K562 (cell line): ENCODE results near the gene MPIG6B. TPM values are rescaled to one million over a fixed set of nuclear protein-coding genes. Genes with fewer than 3 reads are reported as not detected.

ENCODE experiments used
- CREB3L1 ChIP-seq: fragments of 450-650 bp; IDR thresholded peaks from 2 replicates; pipeline ENCODE4 v1.6.1; 2014; ENCODE audit warnings: low read depth, mild to moderate bottlenecking, moderate library complexity, borderline replicate concordance
- DLX4 ChIP-seq: fragments of 250-450 bp; sonication (Bioruptor Pico); IDR thresholded peaks from 2 replicates; pipeline ENCODE4 v1.6.1; 2021; ENCODE audit warnings: mild to moderate bottlenecking
- E2F1 ChIP-seq: sonication (generic); formaldehyde crosslinking; IDR thresholded peaks from 2 replicates; pipeline ENCODE4 v1.8.1; 2023; ENCODE audit warnings: mild to moderate bottlenecking, missing genetic modification reagents, moderate library complexity
- E2F4 ChIP-seq: sonication (generic); formaldehyde crosslinking; IDR thresholded peaks from 2 replicates; pipeline ENCODE4 v1.8.0; 2022; ENCODE audit warnings: mild to moderate bottlenecking, low read depth, missing genetic modification reagents
- FOXP4 ChIP-seq: sonication (generic); formaldehyde crosslinking; IDR thresholded peaks from 2 replicates; pipeline ENCODE4 v1.8.0; 2022; ENCODE audit warnings: mild to moderate bottlenecking, missing genetic modification reagents, borderline replicate concordance
- GABPA ChIP-seq: fragments of 200-800 bp; sonication (Bioruptor generic); conservative IDR thresholded peaks from 2 replicates; pipeline ENCODE4 v1.6.1; 2016; ENCODE audit warnings: low read depth, missing genetic modification characterization, missing compliant biosample characterization
- HDAC1 ChIP-seq, 2 experiments: fragments of 450-650 bp; IDR thresholded peaks; 2 replicates each; pipeline ENCODE4 v1.6.1; 2016 to 2017; ENCODE audit warnings: inconsistent platforms in 1 of 2, mild to moderate bottlenecking in 1 of 2, moderate library complexity in 1 of 2
- MEF2D ChIP-seq: conservative IDR thresholded peaks from 2 replicates; pipeline ENCODE4 v1.6.1; 2016; ENCODE audit warnings: low read depth, missing genetic modification characterization, missing compliant biosample characterization
- MLLT1 ChIP-seq, 2 experiments: fragments of 450-650 bp; IDR thresholded peaks; 2 replicates each; pipeline ENCODE4 v1.6.1; 2016
- NCOA1 ChIP-seq: fragments of 450-650 bp; IDR thresholded peaks from 2 replicates; pipeline ENCODE4 v1.6.1; 2016; ENCODE audit warnings: low read depth
- PHF21A ChIP-seq: fragments of 450-650 bp; IDR thresholded peaks from 2 replicates; pipeline ENCODE4 v1.6.1; 2017; ENCODE audit warnings: low read depth, borderline replicate concordance
- TEAD2 ChIP-seq: fragments of 450-650 bp; IDR thresholded peaks from 2 replicates; pipeline ENCODE4 v1.6.1; 2016; ENCODE audit warnings: missing genetic modification characterization, control low read depth, missing compliant biosample characterization
- ZBTB7A ChIP-seq: IDR thresholded peaks from 2 replicates; pipeline ENCODE4 v1.6.1; 2011; ENCODE audit warnings: low read depth, mild to moderate bottlenecking, low read length, moderate library complexity, borderline replicate concordance; ENCODE audit not compliant: control insufficient read depth
- ZBTB9 ChIP-seq: fragments of 450-650 bp; formaldehyde crosslinking; IDR thresholded peaks from 2 replicates; pipeline ENCODE4 v1.4.0; 2020; ENCODE audit warnings: mild to moderate bottlenecking, moderate library complexity
- ZFP36 ChIP-seq: fragments of 150-350 bp; IDR thresholded peaks from 2 replicates; pipeline ENCODE4 v1.6.1; 2018; ENCODE audit warnings: low read length, low read depth; ENCODE audit not compliant: partially characterized antibody
- ZNF282 ChIP-seq: sonication (generic); formaldehyde crosslinking; IDR thresholded peaks from 2 replicates; pipeline ENCODE4 v1.8.1; 2023; ENCODE audit warnings: missing genetic modification reagents
- ZSCAN32 ChIP-seq: fragments of 450-650 bp; formaldehyde crosslinking; IDR thresholded peaks from 2 replicates; pipeline ENCODE4 v1.4.0; 2020; ENCODE audit warnings: mild to moderate bottlenecking, moderate library complexity
- polyA plus RNA-seq, 8 experiments: library from polyadenylated mRNA; depleted of rRNA in 4 of 8; stranded (reverse) in 5 of 8; unstranded in 3 of 8; fragments of >200 nt; fragmentation: Nextera tagmentation in 2 of 8; fragmentation: Illumina TruSeq in 1 of 8; extraction: Ambion mirVana in 2 of 8; extraction: Trizol in 1 of 8; gene quantifications; 2 replicates each; pipeline versions ENCODE4 v1.2.1 to v1.2.3, GENCODE V29; 2011 to 2014; ENCODE audit warnings: inconsistent platforms in 1 of 8, missing spikeins in 1 of 8
- total RNA-seq, 7 experiments: library from RNA; depleted of rRNA in 6 of 7; stranded (reverse); fragments of >200 nt in 6 of 7; fragmentation: Illumina TruSeq in 2 of 7; extraction: Trizol in 2 of 7; gene quantifications; 2 replicates each; pipeline versions ENCODE4 v1.2.1 to v1.2.3, GENCODE V29; 2011 to 2021; ENCODE audit warnings: low replicate concordance in 1 of 7

Gene MPIG6B
- total and polyA plus RNA-seq, 9 of the 15 experiments (the other 6 are each of a cell fraction or from before 2014, with no cell fraction given), result 0.11 to 1.2 (median 0.28) TPM; not detected in 1

- TF ChIP-seq MLLT1 (IDR thresholded peaks at IDR 0.05), result peak in 1 of 2 experiments; percentile 64; a peak in 2 of 4 replicates
- TF ChIP-seq E2F1 (CRISPR knock-in tag), result peak; percentile 42; the same call in 1 of the 2 replicates
- peak; percentile 55 for TF ChIP-seq ZFP36
- TF ChIP-seq GABPA, result no peak
- TF ChIP-seq E2F4 (CRISPR knock-in tag), result no peak
- no peak for TF ChIP-seq DLX4 (CRISPR knock-in tag)
- TF ChIP-seq ZNF282 (CRISPR knock-in tag), result no peak
- 0 out of 2 replicates have a peak, but pooled peaks have one; percentile 40 for TF ChIP-seq MEF2D (tag)
- TF ChIP-seq NCOA1, result no peak
- peak; percentile 79; the same call in 1 of the 2 replicates for TF ChIP-seq ZBTB7A
- TF ChIP-seq CREB3L1, result no peak
- peak; percentile 65; the same call in 1 of the 2 replicates for TF ChIP-seq ZBTB9 (CRISPR knock-in tag)
- peak in 1 of 2 experiments; percentile 78; a peak in 1 of 4 replicates for TF ChIP-seq HDAC1 (IDR thresholded peaks at IDR 0.05)
- TF ChIP-seq PHF21A, result no peak
- TF ChIP-seq FOXP4 (CRISPR knock-in tag), result peak; percentile 95
- TF ChIP-seq ZSCAN32 (CRISPR knock-in tag), result 0 out of 2 replicates have a peak, but pooled peaks have one; percentile 10
- no peak for TF ChIP-seq TEAD2 (tag)
Observed at GRCh38 chr6:31769684-31770371, 46.7 kb downstream of the MPIG6B start (continued).
